Immature natural killer cell (primary cell): ENCODE measurements around the gene CRELD1. TPM values are rescaled to one million over a fixed set of nuclear protein-coding genes. Genes with fewer than 3 reads are reported as not detected.
A peak's percentile ranks its signal among the peaks of the same experiment; 100 is the strongest.

Experiments used
- DNase-seq, 3 donors: peaks; one replicate each; pipeline ENCODE4 v3.0.0; 2022; ENCODE audit warnings: mixed read lengths in 1 of 3
- H3K27ac Mint-ChIP-seq, 6 donors: one replicate each; pipeline ENCODE4 v1.8.0; 2020; ENCODE audit warnings: mixed read lengths in 6 of 6, mild to moderate bottlenecking in 5 of 6, inconsistent platforms in 4 of 6, moderate library complexity in 3 of 6
- H3K27me3 Mint-ChIP-seq, 3 donors: one replicate each; pipeline ENCODE4 v1.8.0; 2020 to 2021; ENCODE audit warnings: low read depth in 3 of 3, mild to moderate bottlenecking in 3 of 3, mixed read lengths in 3 of 3, moderate library complexity in 3 of 3, inconsistent platforms in 1 of 3
- H3K36me3 Mint-ChIP-seq, 3 donors: one replicate each; pipeline ENCODE4 v1.8.0; 2020; ENCODE audit warnings: mixed read lengths in 3 of 3, inconsistent platforms in 2 of 3, mild to moderate bottlenecking in 2 of 3
- H3K4me1 Mint-ChIP-seq, 2 donors: one replicate each; pipeline ENCODE4 v1.8.0; 2020; ENCODE audit warnings: inconsistent platforms in 2 of 2, mild to moderate bottlenecking in 2 of 2, mixed read lengths in 2 of 2, moderate library complexity in 1 of 2
- H3K4me3 Mint-ChIP-seq, 5 donors: one replicate each; pipeline ENCODE4 v1.8.0; 2020; ENCODE audit warnings: mild to moderate bottlenecking in 5 of 5, mixed read lengths in 5 of 5, inconsistent platforms in 3 of 5, moderate library complexity in 3 of 5
- H3K9me3 Mint-ChIP-seq, 6 donors: one replicate each; pipeline ENCODE4 v1.8.0; 2020; ENCODE audit warnings: mild to moderate bottlenecking in 6 of 6, mixed read lengths in 6 of 6, inconsistent platforms in 4 of 6, moderate library complexity in 3 of 6
- polyA plus RNA-seq, 3 donors: library from polyadenylated mRNA; unstranded; fragments of 300-500 nt; fragmentation: Illumina TruSeq; gene quantifications; one replicate each; pipeline ENCODE4 v1.2.3, GENCODE V29; 2021

Gene CRELD1
- polyA plus RNA-seq, 3 donors from 2014 or later: 38.9 to 67.8 (median 51.3) TPM

GRCh38 chr3:9946112-9947024 lies 12.7 kb downstream of the CRELD1 start:
- Mint-ChIP-seq H3K27me3 (no peaks in the 10 kb centered on the region), H3K36me3 (peaks cover 0 to 5% (median 0%) of the 10 kb centered on the region in 3 donors), H3K27ac (peak overlapping the region in 5 of 6 donors; percentile 81 to 94 (median 87)), H3K4me3 (peak overlapping the region; percentile 72 to 83 (median 82)), H3K4me1 (peaks cover 6 to 8% of the 10 kb centered on the region in 2 donors), H3K9me3 (no peaks in the 10 kb centered on the region)
- DNase-seq: peak; percentile 84 to 92 (median 84)

- Mint-ChIP-seq H3K4me1 (peaks cover 12 to 15% of the 10 kb centered on the region in 2 donors), H3K27me3 (no peaks in the 10 kb centered on the region), H3K9me3 (no peaks in the 10 kb centered on the region), H3K36me3 (peaks cover 0 to 5% (median 0%) of the 10 kb centered on the region in 3 donors), H3K27ac (no peak overlapping the region), H3K4me3 (no peak overlapping the region)
- no peak for DNase-seq
These were observed 13.7 kb downstream of the CRELD1 start for GRCh38 chr3:9947025-9947995.

- Mint-ChIP-seq H3K36me3 (no peaks in the 10 kb centered on the region), H3K4me1 (peaks cover 19 to 22% of the 10 kb centered on the region in 2 donors), H3K27me3 (peaks cover 0 to 6% (median 2%) of the 10 kb centered on the region in 3 donors), H3K9me3 (no peaks in the 10 kb centered on the region), H3K4me3 (peak overlapping the region in 1 of 5 donors; percentile 45), H3K27ac (no peak overlapping the region)
- no peak for DNase-seq
These were observed 15.0 kb downstream of the CRELD1 start for GRCh38 chr3:9948586-9948985.

- Mint-ChIP-seq H3K27ac (no peak overlapping the region), H3K9me3 (no peaks in the 10 kb centered on the region), H3K4me1 (peaks cover 19 to 22% of the 10 kb centered on the region in 2 donors), H3K36me3 (no peaks in the 10 kb centered on the region), H3K4me3 (no peak overlapping the region), H3K27me3 (peaks cover under 1 to 6% (median 2%) of the 10 kb centered on the region in 3 donors)
- DNase-seq: no peak
These were observed 15.5 kb downstream of the CRELD1 start for GRCh38 chr3:9949115-9949514.

GRCh38 chr3:9949626-9950025 lies 16.0 kb downstream of the CRELD1 start:
- Mint-ChIP-seq H3K9me3 (no peaks in the 10 kb centered on the region), H3K4me1 (peaks cover 19 to 22% of the 10 kb centered on the region in 2 donors), H3K27ac (no peak overlapping the region), H3K27me3 (peaks cover 2 to 6% (median 2%) of the 10 kb centered on the region in 3 donors), H3K36me3 (no peaks in the 10 kb centered on the region), H3K4me3 (no peak overlapping the region)
- no peak for DNase-seq

- no peak for DNase-seq
- Mint-ChIP-seq H3K27me3 (peaks cover 2 to 6% (median 2%) of the 10 kb centered on the region in 3 donors), H3K9me3 (no peaks in the 10 kb centered on the region), H3K4me3 (peak overlapping the region; percentile 80 to 87 (median 82)), H3K4me1 (peaks cover 17 to 22% of the 10 kb centered on the region in 2 donors), H3K36me3 (no peaks in the 10 kb centered on the region), H3K27ac (peak overlapping the region in 1 of 6 donors; percentile 32)
These were observed 17.5 kb downstream of the CRELD1 start for GRCh38 chr3:9951126-9951525.

GRCh38 chr3:9951598-9951961 lies 17.9 kb downstream of the CRELD1 start:
- Mint-ChIP-seq H3K4me3 (peak overlapping the region; percentile 80 to 87 (median 82)), H3K4me1 (peaks cover 15 to 22% of the 10 kb centered on the region in 2 donors), H3K27ac (peak overlapping the region in 1 of 6 donors; percentile 16), H3K9me3 (no peaks in the 10 kb centered on the region), H3K27me3 (peaks cover 2 to 6% (median 2%) of the 10 kb centered on the region in 3 donors), H3K36me3 (no peaks in the 10 kb centered on the region)
- no peak for DNase-seq

GRCh38 chr3:9951962-9952805 lies 18.6 kb downstream of the CRELD1 start, which contains the start of gene PRRT3:
TSS of gene PRRT3 (minus strand) at chr3:9952408. CDS start at chr3:9950115, 2,293 bp downstream.
- no peaks in the 10 kb centered on the region for H3K36me3 Mint-ChIP-seq
- H3K27me3 Mint-ChIP-seq: peaks cover 2 to 6% (median 2%) of the 10 kb centered on the region in 3 donors
- peaks cover 15 to 22% of the 10 kb centered on the region in 2 donors for H3K4me1 Mint-ChIP-seq
- H3K27ac Mint-ChIP-seq: peak within 1 kb of the TSS in 2 of 6 donors; percentile 49 to 50
- peak within 1 kb of the TSS; percentile 81 to 87 (median 86) for H3K4me3 Mint-ChIP-seq
- no peaks in the 10 kb centered on the region for H3K9me3 Mint-ChIP-seq
- DNase-seq: peak; percentile 27 to 40 (median 35)

- Mint-ChIP-seq H3K4me1 (peaks cover 15 to 22% of the 10 kb centered on the region in 2 donors), H3K9me3 (no peaks in the 10 kb centered on the region), H3K27me3 (peaks cover 2 to 8% (median 4%) of the 10 kb centered on the region in 3 donors), H3K36me3 (no peaks in the 10 kb centered on the region), H3K27ac (peak overlapping the region in 1 of 6 donors; percentile 11), H3K4me3 (no peak overlapping the region)
- DNase-seq: no peak
These were observed 21.5 kb downstream of the CRELD1 start for GRCh38 chr3:9955067-9955502.

GRCh38 chr3:9955611-9956352 lies 22.1 kb downstream of the CRELD1 start:
- peaks cover 15 to 22% of the 10 kb centered on the region in 2 donors for H3K4me1 Mint-ChIP-seq
- no peaks in the 10 kb centered on the region for H3K9me3 Mint-ChIP-seq
- H3K4me3 Mint-ChIP-seq: no peak overlapping the region
- H3K27ac Mint-ChIP-seq: peak overlapping the region in 4 of 6 donors; percentile 12 to 68 (median 47)
- H3K36me3 Mint-ChIP-seq: no peaks in the 10 kb centered on the region
- DNase-seq: no peak
- H3K27me3 Mint-ChIP-seq: peaks cover 2 to 8% (median 4%) of the 10 kb centered on the region in 3 donors

GRCh38 chr3:9957214-9957613 lies 23.6 kb downstream of the CRELD1 start:
- Mint-ChIP-seq H3K4me1 (peaks cover 6 to 11% of the 10 kb centered on the region in 2 donors), H3K27me3 (peaks cover 2 to 8% (median 4%) of the 10 kb centered on the region in 3 donors), H3K4me3 (no peak overlapping the region), H3K36me3 (no peaks in the 10 kb centered on the region), H3K27ac (peak overlapping the region in 1 of 6 donors; percentile 45), H3K9me3 (no peaks in the 10 kb centered on the region)
- no peak for DNase-seq

- no peak for DNase-seq
- Mint-ChIP-seq H3K36me3 (peaks cover 9 to 43% (median 22%) of the 10 kb centered on the region in 3 donors), H3K9me3 (no peaks in the 10 kb centered on the region), H3K27ac (no peak overlapping the region), H3K4me1 (no peaks in the 10 kb centered on the region), H3K4me3 (no peak overlapping the region), H3K27me3 (no peaks in the 10 kb centered on the region)
These were observed 31.7 kb downstream of the CRELD1 start for GRCh38 chr3:9965200-9965875.
